CD8-positive, alpha-beta memory T cell (primary cell): ENCODE measurements around the gene TUNAR. TPM values are rescaled to one million over a fixed set of nuclear protein-coding genes. Genes with fewer than 3 reads are reported as not detected.

Experiments used
- CTCF ChIA-PET: fragments of 350-600 bp; sonication (Branson Sonifier 250); formaldehyde crosslinking; loops from one replicate; lab custom pipeline; 2021; ENCODE audit warnings: antibody characterized with exemption; lab: Charles Lee
- POLR2A ChIA-PET: fragments of 350-600 bp; sonication (Branson Sonifier 250); formaldehyde crosslinking; loops from one replicate; lab custom pipeline; 2021; ENCODE audit warnings: antibody characterized with exemption; lab: Charles Lee
- DNase-seq, 5 donors: peaks; one replicate each; pipeline versions ENCODE4 v3.0.0 to v3.0.0-alpha.2; 2020 to 2022; ENCODE audit warnings: mixed read lengths in 1 of 5
- H3K27ac ChIP-seq: one replicate; pipeline ENCODE4 v1.7.0; 2013; ENCODE audit warnings: low read depth, mild to moderate bottlenecking, low read length, moderate library complexity
- H3K27me3 ChIP-seq: 2 replicates; pipeline ENCODE4 v1.7.0; 2013; ENCODE audit warnings: low read length, mild to moderate bottlenecking; ENCODE audit not compliant: insufficient read depth, poor library complexity, severe bottlenecking
- H3K36me3 ChIP-seq: 2 replicates; pipeline ENCODE4 v1.7.0; 2013; ENCODE audit warnings: mild to moderate bottlenecking, low read length, moderate library complexity; ENCODE audit not compliant: insufficient read depth
- H3K4me1 ChIP-seq: 2 replicates; pipeline ENCODE4 v1.7.0; 2013; ENCODE audit warnings: mild to moderate bottlenecking, low read length, moderate library complexity; ENCODE audit not compliant: insufficient read depth
- H3K4me3 ChIP-seq: 2 replicates; pipeline ENCODE4 v1.7.0; 2013; ENCODE audit warnings: mild to moderate bottlenecking, low read length
- H3K9me3 ChIP-seq: 2 replicates; pipeline ENCODE4 v1.7.0; 2013; ENCODE audit warnings: mild to moderate bottlenecking, low read length
- H3K27ac Mint-ChIP-seq, 8 donors: one replicate each; pipeline ENCODE4 v1.8.0; 2020 to 2021; ENCODE audit warnings: mixed read lengths in 8 of 8, mild to moderate bottlenecking in 6 of 8, inconsistent platforms in 3 of 8, moderate library complexity in 3 of 8
- H3K27me3 Mint-ChIP-seq, 2 donors: one replicate each; pipeline ENCODE4 v1.8.0; 2020 to 2021; ENCODE audit warnings: mixed read lengths in 2 of 2, mild to moderate bottlenecking in 1 of 2, moderate library complexity in 1 of 2
- H3K36me3 Mint-ChIP-seq, 3 donors: one replicate each; pipeline ENCODE4 v1.8.0; 2020 to 2021; ENCODE audit warnings: mixed read lengths in 3 of 3, inconsistent platforms in 1 of 3, mild to moderate bottlenecking in 1 of 3
- H3K4me1 Mint-ChIP-seq, 3 donors: one replicate each; pipeline ENCODE4 v1.8.0; 2020 to 2021; ENCODE audit warnings: mixed read lengths in 3 of 3, inconsistent platforms in 1 of 3, mild to moderate bottlenecking in 1 of 3
- H3K4me3 Mint-ChIP-seq, 7 donors: one replicate each; pipeline ENCODE4 v1.8.0; 2020 to 2021; ENCODE audit warnings: mixed read lengths in 7 of 7, mild to moderate bottlenecking in 6 of 7, moderate library complexity in 4 of 7, inconsistent platforms in 2 of 7
- H3K9me3 Mint-ChIP-seq, 5 donors: one replicate each; pipeline ENCODE4 v1.8.0; 2020 to 2022; ENCODE audit warnings: mixed read lengths in 5 of 5, mild to moderate bottlenecking in 3 of 5, moderate library complexity in 2 of 5, inconsistent platforms in 1 of 5
- polyA plus RNA-seq: library from polyadenylated mRNA; unstranded; fragments of 300-500 nt; fragmentation: Illumina TruSeq; gene quantifications from one replicate; pipeline ENCODE4 v1.2.3, GENCODE V29; 2021
- total RNA-seq, 2 experiments: library from RNA; stranded (reverse); gene quantifications; one replicate each; pipeline ENCODE4 v1.2.3, GENCODE V29; 2021

TUNAR gene
- total and polyA plus RNA-seq, 3 experiments from 2014 or later = not detected

DNA sequence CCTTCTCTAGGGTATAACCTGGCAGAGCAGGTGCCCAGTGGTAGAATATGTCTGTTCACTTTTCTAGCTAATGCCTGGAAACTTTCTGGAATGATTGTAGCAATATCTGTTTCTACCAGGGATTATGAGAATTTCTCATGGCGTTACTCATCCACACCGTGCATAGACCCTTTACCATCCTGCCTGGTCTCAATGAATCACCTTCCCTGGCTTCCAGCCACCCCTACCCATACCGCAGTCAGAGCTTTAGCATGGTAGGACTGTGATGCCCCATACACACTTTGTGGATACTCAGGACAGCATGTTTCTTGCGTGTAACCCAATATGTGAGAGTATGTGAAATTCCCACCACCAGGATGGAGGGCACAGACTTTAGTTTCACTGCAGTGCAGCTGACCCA, 45.4 kb downstream of the TUNAR start:
- H3K27ac Mint-ChIP-seq = no peak overlapping the region
- Histone ChIP-seq H3K4me1 (no peaks in the 10 kb centered on the region), H3K36me3 (no peaks in the 10 kb centered on the region), H3K9me3 (no peaks in the 10 kb centered on the region), H3K4me3 (no peak overlapping the region), H3K27ac (no peak overlapping the region), H3K27me3 (no peaks in the 10 kb centered on the region)
- H3K9me3 Mint-ChIP-seq = peaks cover 0 to 4% (median 0%) of the 10 kb centered on the region in 5 donors
- no peak overlapping the region for H3K4me3 Mint-ChIP-seq
- ChIA-PET POLR2A (no interaction called here), CTCF (no interaction called here)
- no peaks in the 10 kb centered on the region for H3K4me1 Mint-ChIP-seq
- no peaks in the 10 kb centered on the region for H3K36me3 Mint-ChIP-seq
- no peak for DNase-seq
- H3K27me3 Mint-ChIP-seq = peaks cover 13 to 22% of the 10 kb centered on the region in 2 donors

DNA sequence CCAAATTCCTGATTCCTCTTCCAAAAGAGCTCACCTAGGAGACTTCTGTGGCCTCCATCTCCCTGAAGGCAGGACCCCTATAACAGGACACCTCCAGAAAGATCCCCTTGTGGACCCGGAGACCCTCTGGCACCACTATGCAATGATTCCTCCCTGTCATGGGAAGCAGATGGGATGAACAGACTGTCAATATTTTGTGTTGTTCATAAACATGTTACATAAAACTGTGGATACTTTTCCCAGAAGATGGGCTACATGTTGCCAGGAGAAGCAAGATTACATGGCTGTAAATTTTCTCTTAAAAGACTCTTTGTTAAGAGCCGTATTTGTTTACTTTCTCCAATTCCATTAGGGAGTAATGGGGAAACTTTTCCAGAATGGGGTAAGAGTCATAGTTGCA, 52.1 kb downstream of the TUNAR start:
- Histone ChIP-seq H3K27ac (no peak overlapping the region), H3K4me1 (no peaks in the 10 kb centered on the region), H3K4me3 (no peak overlapping the region), H3K27me3 (no peaks in the 10 kb centered on the region), H3K9me3 (no peaks in the 10 kb centered on the region), H3K36me3 (no peaks in the 10 kb centered on the region)
- Mint-ChIP-seq H3K4me1 (no peaks in the 10 kb centered on the region), H3K9me3 (peaks cover 0 to 4% (median 0%) of the 10 kb centered on the region in 5 donors), H3K4me3 (no peak overlapping the region), H3K27ac (no peak overlapping the region), H3K27me3 (peaks cover 10 to 39% of the 10 kb centered on the region in 2 donors), H3K36me3 (no peaks in the 10 kb centered on the region)
- DNase-seq = no peak
- ChIA-PET POLR2A (no interaction called here), CTCF (no interaction called here)

GRCh38 chr14:95931384-95931783, 54.8 kb downstream of the TUNAR start:
- CTCF ChIA-PET = no interaction called here
- peaks cover 0 to 2% (median 0%) of the 10 kb centered on the region in 5 donors for H3K9me3 Mint-ChIP-seq
- Histone ChIP-seq H3K4me1 (no peaks in the 10 kb centered on the region), H3K27ac (no peak overlapping the region), H3K9me3 (no peaks in the 10 kb centered on the region), H3K4me3 (no peak overlapping the region), H3K36me3 (no peaks in the 10 kb centered on the region), H3K27me3 (no peaks in the 10 kb centered on the region)
- POLR2A ChIA-PET = no interaction called here
- DNase-seq = no peak
- peaks cover 3 to 38% of the 10 kb centered on the region in 2 donors for H3K27me3 Mint-ChIP-seq
- no peak overlapping the region for H3K4me3 Mint-ChIP-seq
- no peak overlapping the region for H3K27ac Mint-ChIP-seq
- H3K4me1 Mint-ChIP-seq = no peaks in the 10 kb centered on the region
- H3K36me3 Mint-ChIP-seq = no peaks in the 10 kb centered on the region

DNA sequence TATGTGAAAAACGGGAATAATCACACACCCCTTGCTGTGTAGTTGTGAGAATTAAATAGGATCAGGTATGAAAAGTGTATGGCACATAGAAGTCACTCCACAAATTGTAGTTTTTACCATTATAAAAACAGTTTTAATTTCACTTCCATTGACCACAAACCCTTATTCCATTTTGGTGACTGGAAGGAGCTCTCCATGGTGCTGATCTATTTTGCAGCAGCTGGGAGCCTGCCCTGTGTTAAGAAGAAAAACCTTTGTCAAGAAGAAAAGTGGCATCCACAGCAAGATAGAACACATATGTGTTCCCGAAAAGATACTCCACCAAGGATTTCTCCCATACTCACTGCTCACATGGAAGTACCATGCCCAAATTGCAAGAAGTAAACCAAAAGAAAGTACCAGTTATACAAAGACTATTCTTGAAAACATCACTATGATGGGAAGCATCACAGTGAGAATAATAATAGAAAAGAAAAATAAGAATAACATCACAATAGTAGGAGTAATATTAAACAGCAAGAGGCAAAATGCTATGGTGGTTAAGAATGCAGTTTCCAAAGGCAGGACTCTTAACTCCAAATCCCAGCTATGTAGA, 58.7 kb downstream of the TUNAR start:
- CTCF ChIA-PET = no interaction called here
- Mint-ChIP-seq H3K27ac (no peak overlapping the region), H3K4me3 (no peak overlapping the region), H3K27me3 (peaks cover 1 to 29% of the 10 kb centered on the region in 2 donors), H3K4me1 (no peaks in the 10 kb centered on the region), H3K9me3 (peaks cover 0 to 9% (median 2%) of the 10 kb centered on the region in 5 donors), H3K36me3 (no peaks in the 10 kb centered on the region)
- POLR2A ChIA-PET = no interaction called here
- no peaks in the 10 kb centered on the region for H3K27me3 ChIP-seq
- no peaks in the 10 kb centered on the region for H3K9me3 ChIP-seq
- DNase-seq = no peak
- no peak overlapping the region for H3K27ac ChIP-seq
- no peaks in the 10 kb centered on the region for H3K4me1 ChIP-seq
- H3K4me3 ChIP-seq = no peak overlapping the region
- H3K36me3 ChIP-seq = no peaks in the 10 kb centered on the region

- ChIA-PET CTCF (no interaction called here), POLR2A (no interaction called here)
- Mint-ChIP-seq H3K27ac (no peak overlapping the region), H3K27me3 (peaks cover 1 to 23% of the 10 kb centered on the region in 2 donors), H3K4me1 (no peaks in the 10 kb centered on the region), H3K4me3 (peak overlapping the region in 1 of 7 donors; percentile 9), H3K36me3 (no peaks in the 10 kb centered on the region), H3K9me3 (peaks cover 2 to 9% (median 5%) of the 10 kb centered on the region in 5 donors)
- DNase-seq = no peak
- no peak overlapping the region for H3K27ac ChIP-seq
- H3K36me3 ChIP-seq = no peaks in the 10 kb centered on the region
- no peaks in the 10 kb centered on the region for H3K27me3 ChIP-seq
- no peaks in the 10 kb centered on the region for H3K9me3 ChIP-seq
- no peak overlapping the region for H3K4me3 ChIP-seq
- H3K4me1 ChIP-seq = no peaks in the 10 kb centered on the region
Measured at GRCh38 chr14:95936041-95936440, 59.4 kb downstream of the TUNAR start.

DNA sequence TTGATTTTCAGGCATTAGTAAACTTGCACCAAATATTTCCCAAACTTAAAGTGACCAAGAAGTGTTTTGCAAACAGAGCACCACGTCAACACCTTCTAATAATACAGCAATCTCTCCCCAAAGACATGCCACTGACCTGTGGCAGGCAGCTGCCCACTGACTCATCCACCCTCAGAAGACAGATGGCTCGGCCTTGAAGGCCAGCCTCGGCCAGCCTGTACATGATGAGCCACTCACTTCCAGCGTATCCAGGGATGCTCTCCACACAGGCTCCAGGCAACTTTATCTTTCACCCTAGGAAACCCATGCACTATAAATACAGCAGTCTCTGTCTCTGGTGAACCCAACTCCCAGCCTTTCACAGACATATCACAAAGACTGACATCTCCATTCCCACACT, 62.7 kb downstream of the TUNAR start:
- Mint-ChIP-seq H3K27ac (no peak overlapping the region), H3K4me3 (no peak overlapping the region), H3K36me3 (no peaks in the 10 kb centered on the region), H3K27me3 (peaks cover 0 to 18% of the 10 kb centered on the region in 2 donors), H3K9me3 (peaks cover 5 to 17% (median 11%) of the 10 kb centered on the region in 5 donors), H3K4me1 (no peaks in the 10 kb centered on the region)
- ChIA-PET CTCF (no interaction called here), POLR2A (no interaction called here)
- H3K4me3 ChIP-seq = no peak overlapping the region
- H3K4me1 ChIP-seq = no peaks in the 10 kb centered on the region
- no peaks in the 10 kb centered on the region for H3K27me3 ChIP-seq
- no peak for DNase-seq
- no peaks in the 10 kb centered on the region for H3K9me3 ChIP-seq
- no peak overlapping the region for H3K27ac ChIP-seq
- no peaks in the 10 kb centered on the region for H3K36me3 ChIP-seq

GRCh38 chr14:95941897-95942296, 65.3 kb downstream of the TUNAR start:
- H3K4me3 Mint-ChIP-seq = no peak overlapping the region
- H3K36me3 Mint-ChIP-seq = no peaks in the 10 kb centered on the region

DNA sequence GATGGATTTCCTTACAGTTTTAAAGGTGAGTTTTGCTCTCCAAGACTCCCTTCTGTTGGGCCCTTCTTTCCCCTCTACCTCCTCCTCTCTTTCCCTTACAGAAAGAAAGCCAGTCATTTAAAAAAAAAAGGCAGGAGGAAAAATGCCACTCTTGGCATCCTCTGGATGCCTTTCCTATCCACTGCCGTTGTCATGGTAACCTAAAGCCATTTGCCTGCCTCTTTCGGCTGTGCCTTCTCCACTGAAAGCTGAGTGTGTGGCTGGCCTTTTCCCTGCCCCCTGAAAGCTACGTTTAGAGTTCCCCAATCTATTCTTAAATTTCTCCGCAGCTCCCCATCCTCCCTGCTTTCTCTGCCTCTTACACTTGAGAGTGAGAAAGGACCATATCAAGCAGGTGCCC, 67.1 kb downstream of the TUNAR start:
- Histone ChIP-seq H3K4me3 (no peak overlapping the region), H3K27me3 (no peaks in the 10 kb centered on the region), H3K9me3 (no peaks in the 10 kb centered on the region), H3K27ac (no peak overlapping the region), H3K36me3 (no peaks in the 10 kb centered on the region), H3K4me1 (no peaks in the 10 kb centered on the region)
- H3K36me3 Mint-ChIP-seq = no peaks in the 10 kb centered on the region
- H3K4me1 Mint-ChIP-seq = no peaks in the 10 kb centered on the region
- H3K27ac Mint-ChIP-seq = no peak overlapping the region
- H3K4me3 Mint-ChIP-seq = no peak overlapping the region
- POLR2A ChIA-PET = no interaction called here
- peaks cover 5 to 13% (median 10%) of the 10 kb centered on the region in 5 donors for H3K9me3 Mint-ChIP-seq
- CTCF ChIA-PET = no interaction called here
- no peak for DNase-seq
- peaks cover 1 to 26% of the 10 kb centered on the region in 2 donors for H3K27me3 Mint-ChIP-seq

More at GRCh38 chr14:95941897-95942296, 65.3 kb downstream of the TUNAR start:
- DNase-seq = no peak
- no peak overlapping the region for H3K27ac ChIP-seq
- Mint-ChIP-seq H3K9me3 (peaks cover 5 to 17% (median 11%) of the 10 kb centered on the region in 5 donors), H3K4me1 (no peaks in the 10 kb centered on the region), H3K27me3 (peaks cover 1 to 25% of the 10 kb centered on the region in 2 donors), H3K27ac (no peak overlapping the region)
- POLR2A ChIA-PET = no interaction called here
- H3K9me3 ChIP-seq = no peaks in the 10 kb centered on the region
- H3K4me1 ChIP-seq = no peaks in the 10 kb centered on the region
- CTCF ChIA-PET = no interaction called here
- no peaks in the 10 kb centered on the region for H3K27me3 ChIP-seq
- no peaks in the 10 kb centered on the region for H3K36me3 ChIP-seq
- no peak overlapping the region for H3K4me3 ChIP-seq
